GM21381 (cell line): Measurements from ENCODE around the gene EFCC1.
"Not testable (repeated sequence)": the region's sequence is repeated elsewhere in the genome, so short reads cannot be mapped to it uniquely, and the experiment has no call there.

ENCODE experiments used
- ATAC-seq: cut with Tn5 transposase; IDR thresholded peaks from one replicate; pipeline ENCODE4 v1.9.1; 2021; ENCODE audit warnings: mild to moderate bottlenecking, moderate library complexity; ENCODE audit not compliant: unreplicated experiment

The EFCC1 gene

GRCh38 chr3:129050556-129051295, 49.6 kb downstream of the EFCC1 start:
- ATAC-seq = no peak

- ATAC-seq = no peak
Observed at GRCh38 chr3:129051871-129052340, 50.8 kb downstream of the EFCC1 start.

- no peak for ATAC-seq
Observed at GRCh38 chr3:129052675-129053074, 51.6 kb downstream of the EFCC1 start.

- ATAC-seq = no peak
Observed at GRCh38 chr3:129054605-129055104, 53.6 kb downstream of the EFCC1 start.

- no peak for ATAC-seq
Observed at GRCh38 chr3:129056451-129057173, 55.5 kb downstream of the EFCC1 start.

GRCh38 chr3:129057249-129057648, 56.1 kb downstream of the EFCC1 start:
- no peak for ATAC-seq

GRCh38 chr3:129058441-129059200, 57.5 kb downstream of the EFCC1 start:
- ATAC-seq = no peak

GRCh38 chr3:129059311-129059958, 58.3 kb downstream of the EFCC1 start:
- no peak for ATAC-seq

- no peak for ATAC-seq
Observed at GRCh38 chr3:129060276-129061022, 59.3 kb downstream of the EFCC1 start, which contains the start of gene GP9. Gene GP9, plus strand, starts transcription at chr3:129060779. Its CDS starts 961 bp downstream, at chr3:129061740.

- no peak for ATAC-seq
Observed at GRCh38 chr3:129061023-129061887, 60.2 kb downstream of the EFCC1 start.

GRCh38 chr3:129061888-129062834, 61.1 kb downstream of the EFCC1 start:
- ATAC-seq = no peak

GRCh38 chr3:129063091-129063640, 62.1 kb downstream of the EFCC1 start:
- no peak for ATAC-seq

- ATAC-seq = no peak
Observed at GRCh38 chr3:129063841-129064482, 62.9 kb downstream of the EFCC1 start.

GRCh38 chr3:129065016-129065719, 64.1 kb downstream of the EFCC1 start:
- ATAC-seq = no peak

- no peak for ATAC-seq
Observed at GRCh38 chr3:129065720-129066073, 64.6 kb downstream of the EFCC1 start.

GRCh38 chr3:129067719-129068118, 66.6 kb downstream of the EFCC1 start:
- ATAC-seq = not testable (repeated sequence)
